ENCODE data around the gene NDUFS4. TPM values are rescaled to one million over a fixed set of nuclear protein-coding genes. Genes with fewer than 3 reads are reported as not detected.

The NDUFS4 gene
- total RNA-seq, 1 experiment from 2014 or later: 92.9 TPM

DNA sequence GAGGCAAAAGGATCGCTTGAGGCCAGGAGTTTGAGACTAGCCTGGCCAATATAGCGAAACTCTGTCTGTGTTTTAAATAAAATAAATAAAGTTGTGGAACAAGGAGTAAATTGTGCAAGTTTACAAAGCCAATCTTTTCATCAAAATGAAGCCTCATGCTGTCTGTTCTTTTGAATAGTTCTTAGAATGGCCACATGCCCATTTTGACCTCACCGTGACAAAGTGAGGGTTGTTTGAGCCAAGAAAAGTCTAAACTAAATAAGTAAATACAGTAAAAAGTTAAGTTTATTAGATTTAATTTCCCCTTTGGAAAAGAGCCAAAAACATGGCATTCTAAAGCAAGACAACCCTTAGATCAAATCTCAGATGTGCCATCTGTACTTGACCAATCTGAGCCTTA is 165.7 kb downstream of the NDUFS4 start:
- no peaks in the 10 kb centered on the region; a peak in 2 of 4 replicates for H3K4me1 Mint-ChIP-seq
- H2BK5ac ChIP-seq (ENCODE audit: insufficient read length, low read length): no peak overlapping the region
- no peak overlapping the region for H3T11ph ChIP-seq (ENCODE audit: low read length)
- no peak overlapping the region for H2AFZ ChIP-seq (ENCODE audit: low read length)
- no peak overlapping the region for H2BK12ac ChIP-seq (ENCODE audit: insufficient read length, low read depth, low read length)
- no peaks in the 10 kb centered on the region for H4K20me1 ChIP-seq (ENCODE audit: control insufficient read depth, insufficient read depth, insufficient read length)
- H3K27me3 Mint-ChIP-seq (ENCODE audit: low read depth): no peaks in the 10 kb centered on the region
- H3K4me1 ChIP-seq (ENCODE audit: insufficient read depth, low read length): no peaks in the 10 kb centered on the region
- no peak overlapping the region for H3K23ac ChIP-seq (ENCODE audit: insufficient read length, low read depth, low read length)
- no peak overlapping the region for H3K27ac ChIP-seq (ENCODE audit: insufficient read length, low read depth, low read length)
- no peaks in the 10 kb centered on the region for H3K36me3 Mint-ChIP-seq (ENCODE audit: insufficient read depth in 1 of 3, low read depth in 3 of 3)
- no peak overlapping the region for H2BK20ac ChIP-seq (ENCODE audit: low read depth, low read length, poor library complexity, severe bottlenecking)
- no peak for DNase-seq
- no peaks in the 10 kb centered on the region for H3K23me2 ChIP-seq (ENCODE audit: insufficient read length, low read depth, low read length, poor library complexity, severe bottlenecking)
- no peak overlapping the region for H3K14ac ChIP-seq (ENCODE audit: insufficient read depth, low read length)
- no peak overlapping the region for H4K8ac ChIP-seq (replicated peaks; ENCODE audit: insufficient read length, low read depth, low read length)
- WGBS (ENCODE audit: extremely low coverage, insufficient read length, low lambda C conversion rate): no CpG with 5 or more reads among the region's 3 CpGs
- H3K56ac ChIP-seq (ENCODE audit: insufficient read length, low read depth, low read length): no peak overlapping the region
- no peaks in the 10 kb centered on the region for H3K27me3 ChIP-seq (ENCODE audit: insufficient read depth, low read length)
- no peak overlapping the region for H3K4me2 ChIP-seq (ENCODE audit: insufficient read depth, insufficient read length, low read length)
- H2BK120ac ChIP-seq (ENCODE audit: low read depth, low read length, poor library complexity, severe bottlenecking): no peak overlapping the region
- no peak overlapping the region for H3K27ac Mint-ChIP-seq
- H3K79me1 ChIP-seq (ENCODE audit: insufficient read depth, low read depth, low read length, poor library complexity, severe bottlenecking): no peaks in the 10 kb centered on the region
- H3K4me3 Mint-ChIP-seq: no peak overlapping the region
- no peak overlapping the region for H2BK15ac ChIP-seq (ENCODE audit: low read depth, low read length)
- no peak overlapping the region for H3K18ac ChIP-seq (ENCODE audit: insufficient read length, low read depth, low read length)
- H3K79me2 ChIP-seq (ENCODE audit: insufficient read depth, low read length): no peaks in the 10 kb centered on the region
- H3K9me3 Mint-ChIP-seq: no peaks in the 10 kb centered on the region; a peak in 1 of 5 replicates
- H3K4ac ChIP-seq (ENCODE audit: low read depth, low read length): no peak overlapping the region
- TF ChIP-seq, protein P1, sequence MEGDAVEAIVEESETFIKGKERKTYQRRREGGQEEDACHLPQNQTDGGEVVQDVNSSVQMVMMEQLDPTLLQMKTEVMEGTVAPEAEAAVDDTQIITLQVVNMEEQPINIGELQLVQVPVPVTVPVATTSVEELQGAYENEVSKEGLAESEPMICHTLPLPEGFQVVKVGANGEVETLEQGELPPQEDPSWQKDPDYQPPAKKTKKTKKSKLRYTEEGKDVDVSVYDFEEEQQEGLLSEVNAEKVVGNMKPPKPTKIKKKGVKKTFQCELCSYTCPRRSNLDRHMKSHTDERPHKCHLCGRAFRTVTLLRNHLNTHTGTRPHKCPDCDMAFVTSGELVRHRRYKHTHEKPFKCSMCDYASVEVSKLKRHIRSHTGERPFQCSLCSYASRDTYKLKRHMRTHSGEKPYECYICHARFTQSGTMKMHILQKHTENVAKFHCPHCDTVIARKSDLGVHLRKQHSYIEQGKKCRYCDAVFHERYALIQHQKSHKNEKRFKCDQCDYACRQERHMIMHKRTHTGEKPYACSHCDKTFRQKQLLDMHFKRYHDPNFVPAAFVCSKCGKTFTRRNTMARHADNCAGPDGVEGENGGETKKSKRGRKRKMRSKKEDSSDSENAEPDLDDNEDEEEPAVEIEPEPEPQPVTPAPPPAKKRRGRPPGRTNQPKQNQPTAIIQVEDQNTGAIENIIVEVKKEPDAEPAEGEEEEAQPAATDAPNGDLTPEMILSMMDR (conservative IDR thresholded peaks at IDR 0.05): no peak
- H4K5ac ChIP-seq (ENCODE audit: insufficient read length, low read depth, low read length): no peak overlapping the region
- no peaks in the 10 kb centered on the region for H3K9me3 ChIP-seq (ENCODE audit: control insufficient read depth, low read depth, low read length)
- H3K9ac ChIP-seq (ENCODE audit: extremely low read depth, insufficient read length, low read length): no peak overlapping the region
- no peak overlapping the region for H2AK5ac ChIP-seq (ENCODE audit: insufficient read length, low read length)
- no peak overlapping the region for H4K91ac ChIP-seq (ENCODE audit: insufficient read length, low read depth, low read length)
